GM12878 (cell line): ENCODE measurements around the gene NTRK3.

Experiments
- CTCF ChIP-seq, 3 experiments: IDR thresholded peaks in 2 of 3; conservative IDR thresholded peaks in 1 of 3; 2 replicates each; pipeline ENCODE4 v1.5.1; 2011; ENCODE audit warnings: low read depth in 3 of 3, low read length in 3 of 3, mild to moderate bottlenecking in 3 of 3, control low read depth in 2 of 3, moderate library complexity in 2 of 3, inconsistent platforms in 1 of 3, mixed read lengths in 1 of 3; ENCODE audit not compliant: control insufficient read depth in 2 of 3, insufficient read depth in 1 of 3; ENCODE audit errors: extremely low read depth in 1 of 3
- FOXM1 ChIP-seq: IDR thresholded peaks from 2 replicates; pipeline ENCODE4 v1.6.1; 2012; ENCODE audit warnings: low read depth, mild to moderate bottlenecking, inconsistent platforms, low read length, moderate library complexity
- POLR2A ChIP-seq: IDR thresholded peaks from 2 replicates; pipeline ENCODE4 v1.6.1; 2011; ENCODE audit warnings: low read depth, mild to moderate bottlenecking, low read length
- POLR2AphosphoS5 ChIP-seq: IDR thresholded peaks from 2 replicates; pipeline ENCODE4 v1.6.1; 2011; ENCODE audit warnings: mild to moderate bottlenecking, low read length, inconsistent platforms
- SUZ12 ChIP-seq: fragments of 200-600 bp; sonication (generic); IDR thresholded peaks from one replicate; pipeline ENCODE4 v1.6.1; 2018; ENCODE audit warnings: antibody characterized with exemption, mild to moderate bottlenecking; ENCODE audit not compliant: unreplicated experiment

GRCh38 chr15:87952736-87953287, 303.7 kb downstream of the NTRK3 start:
- TF ChIP-seq FOXM1, result no peak
- TF ChIP-seq POLR2A, result no peak
- TF ChIP-seq CTCF (IDR thresholded peaks at IDR 0.05 in 2 of 3, conservative IDR thresholded peaks at IDR 0.05 in 1 of 3; ENCODE audit: control insufficient read depth in 2 of 3, extremely low read depth in 1 of 3, insufficient read depth in 1 of 3, low read depth in 3 of 3, low read length in 3 of 3), result no peak
- TF ChIP-seq SUZ12, result no peak
- TF ChIP-seq POLR2AphosphoS5, result no peak
